IMR-90 (cell line): ENCODE measurements around the gene GNG11.

Source experiments
- BHLHE40 ChIP-seq: fragments of 150-350 bp; IDR thresholded peaks from 2 replicates; pipeline ENCODE4 v1.6.1; 2016; ENCODE audit warnings: mild to moderate bottlenecking, low read depth, low read length
- CEBPB ChIP-seq: IDR thresholded peaks from 2 replicates; pipeline ENCODE4 v1.6.1; 2012; ENCODE audit warnings: low read depth, low read length, improper control_type of control experiment
- CTCF ChIP-seq: conservative IDR thresholded peaks from 2 replicates; pipeline ENCODE4 v1.5.1; 2012; ENCODE audit warnings: mild to moderate bottlenecking, low read depth, low read length, improper control_type of control experiment
- ELK1 ChIP-seq: fragments of 150-350 bp; IDR thresholded peaks from 2 replicates; pipeline ENCODE4 v1.6.1; 2016; ENCODE audit warnings: low read depth, mild to moderate bottlenecking, low read length, moderate library complexity, borderline replicate concordance
- FOS ChIP-seq: fragments of 150-350 bp; IDR thresholded peaks from 2 replicates; pipeline ENCODE4 v1.6.1; 2016; ENCODE audit warnings: low read depth, low read length
- MAZ ChIP-seq: IDR thresholded peaks from 2 replicates; pipeline ENCODE4 v1.6.1; 2012; ENCODE audit warnings: low read depth, mild to moderate bottlenecking, low read length, improper control_type of control experiment, moderate library complexity, borderline replicate concordance
- POLR2A ChIP-seq: IDR thresholded peaks from 2 replicates; pipeline ENCODE4 v1.6.1; 2012; ENCODE audit warnings: mild to moderate bottlenecking, low read depth, low read length
- RAD21 ChIP-seq: IDR thresholded peaks from 2 replicates; pipeline ENCODE4 v1.6.1; 2012; ENCODE audit warnings: low read length, improper control_type of control experiment
- RCOR1 ChIP-seq: IDR thresholded peaks from 2 replicates; pipeline ENCODE4 v1.6.1; 2012; ENCODE audit warnings: mild to moderate bottlenecking, low read length, improper control_type of control experiment; ENCODE audit not compliant: insufficient replicate concordance
- SMC3 ChIP-seq: fragments of 150-350 bp; IDR thresholded peaks from 2 replicates; pipeline ENCODE4 v1.6.1; 2016; ENCODE audit warnings: low read depth, mild to moderate bottlenecking, antibody characterized with exemption, low read length, moderate library complexity

- TF ChIP-seq MAZ (no peak), FOS (no peak), POLR2A (no peak), CTCF (no peak), RCOR1 (no peak), RAD21 (no peak), ELK1 (no peak), BHLHE40 (no peak), SMC3 (no peak), CEBPB (no peak)
These were observed 36.7 kb downstream of the GNG11 start for GRCh38 chr7:93958216-93958615.
